ENCODE measurements around the gene DCBLD1. TPM values are rescaled to one million over a fixed set of nuclear protein-coding genes. Genes with fewer than 3 reads are reported as not detected.
A peak's percentile ranks its signal among the peaks of the same experiment; 100 is the strongest.

DCBLD1 gene
- total and polyA plus RNA-seq, 2 experiments from 2014 or later: 3.5 to 16.5 TPM

GRCh38 chr6:117591405-117591804, 108.9 kb downstream of the DCBLD1 start:
- no peaks in the 10 kb centered on the region for H3K9me3 ChIP-seq (ENCODE audit: low read depth)
- peak in 1 of 2 donors; percentile 24 for DNase-seq (ENCODE audit: low read depth in 1 of 2, low spot score in 1 of 2)
- H3K4me1 ChIP-seq (ENCODE audit: low read depth): no peaks in the 10 kb centered on the region
- H3K36me3 ChIP-seq: peaks cover 5% of the 10 kb centered on the region
- no peak overlapping the region for H3K4me3 ChIP-seq
- no peak for TF ChIP-seq CTCF (IDR thresholded peaks at IDR 0.05; ENCODE audit: low read depth, low read length)
- no peaks in the 10 kb centered on the region for H3K27me3 ChIP-seq
- H3K27ac ChIP-seq: no peak overlapping the region

GRCh38 chr6:117592983-117593759, 110.7 kb downstream of the DCBLD1 start:
- H3K27ac ChIP-seq: no peak overlapping the region
- TF ChIP-seq CTCF (IDR thresholded peaks at IDR 0.05; ENCODE audit: low read depth, low read length): no peak
- no peaks in the 10 kb centered on the region for H3K9me3 ChIP-seq (ENCODE audit: low read depth)
- peak in 1 of 2 donors; percentile 16 for DNase-seq (ENCODE audit: low read depth in 1 of 2, low spot score in 1 of 2)
- peaks cover 5% of the 10 kb centered on the region for H3K36me3 ChIP-seq
- no peaks in the 10 kb centered on the region for H3K4me1 ChIP-seq (ENCODE audit: low read depth)
- H3K4me3 ChIP-seq: no peak overlapping the region
- no peaks in the 10 kb centered on the region for H3K27me3 ChIP-seq

- H3K4me1 ChIP-seq (ENCODE audit: low read depth): no peaks in the 10 kb centered on the region
- no peak overlapping the region for H3K4me3 ChIP-seq
- H3K27me3 ChIP-seq: no peaks in the 10 kb centered on the region
- no peaks in the 10 kb centered on the region for H3K9me3 ChIP-seq (ENCODE audit: low read depth)
- no peaks in the 10 kb centered on the region for H3K36me3 ChIP-seq
- DNase-seq (ENCODE audit: low read depth in 1 of 2, low spot score in 1 of 2): no peak
- TF ChIP-seq CTCF (IDR thresholded peaks at IDR 0.05; ENCODE audit: low read depth, low read length): no peak
- H3K27ac ChIP-seq: no peak overlapping the region
Observed at GRCh38 chr6:117595099-117595923, 112.8 kb downstream of the DCBLD1 start.

GRCh38 chr6:117597755-117598154, 115.3 kb downstream of the DCBLD1 start:
- H3K9me3 ChIP-seq (ENCODE audit: low read depth): no peaks in the 10 kb centered on the region
- no peaks in the 10 kb centered on the region for H3K4me1 ChIP-seq (ENCODE audit: low read depth)
- no peaks in the 10 kb centered on the region for H3K27me3 ChIP-seq
- no peaks in the 10 kb centered on the region for H3K36me3 ChIP-seq
- no peak overlapping the region for H3K4me3 ChIP-seq
- no peak for DNase-seq (ENCODE audit: low read depth in 1 of 2, low spot score in 1 of 2)
- no peak overlapping the region for H3K27ac ChIP-seq
- TF ChIP-seq CTCF (IDR thresholded peaks at IDR 0.05; ENCODE audit: low read depth, low read length): no peak

Other genes starting within 250 kb of the DCBLD1 start
- not detected in 2 replicates for gene VGLL2, start 217.1 kb upstream of the DCBLD1 start, total RNA-seq
- gene VGLL2, start 217.1 kb upstream of the DCBLD1 start, polyA plus RNA-seq: not detected in 2 replicates
- not detected in 2 replicates for gene ROS1, start 56.7 kb upstream of the DCBLD1 start, total RNA-seq
- not detected in 2 replicates for gene ROS1, start 56.7 kb upstream of the DCBLD1 start, polyA plus RNA-seq
- gene GOPC, start 119.8 kb downstream of the DCBLD1 start, total RNA-seq: 30.5 and 51.4 TPM in 2 replicates
- gene GOPC, start 119.8 kb downstream of the DCBLD1 start, polyA plus RNA-seq: 27.9 and 38.2 TPM in 2 replicates
- 8.1 and 10.3 TPM in 2 replicates for gene NUS1, start 192.8 kb downstream of the DCBLD1 start, total RNA-seq
- gene NUS1, start 192.8 kb downstream of the DCBLD1 start, polyA plus RNA-seq: 12.7 and 15.9 TPM in 2 replicates